ENCODE measurements around the gene STOM.

STOM gene

GRCh38 chr9:121373011-121373729 is 3.1 kb upstream of the STOM start:
- no peak overlapping the region for H3K4me3 ChIP-seq (ENCODE audit: low read length)
- no peaks in the 10 kb centered on the region for H3K9me3 ChIP-seq (replicated peaks; ENCODE audit: insufficient read depth, low read length)
- H3F3A ChIP-seq (ENCODE audit: insufficient read depth, low read length): no peaks in the 10 kb centered on the region
- no peaks in the 10 kb centered on the region for H3K79me2 ChIP-seq (ENCODE audit: low read length)
- H3K27me3 ChIP-seq (replicated peaks; ENCODE audit: insufficient read depth, low read length): peaks cover 6% of the 10 kb centered on the region; the same call in 1 of the 2 replicates
- H3K36me3 ChIP-seq (replicated peaks; ENCODE audit: insufficient read depth, low read length): no peaks in the 10 kb centered on the region
- no peak overlapping the region for H2AFZ ChIP-seq (ENCODE audit: low read length)
- peaks cover 5% of the 10 kb centered on the region for H3K4me1 ChIP-seq (ENCODE audit: low read length)
- no peak overlapping the region for H3K4me2 ChIP-seq (ENCODE audit: low read depth, low read length)
- no peaks in the 10 kb centered on the region for H4K20me1 ChIP-seq (ENCODE audit: insufficient read depth, low read length)
- no peak for DNase-seq
- H3K9ac ChIP-seq (ENCODE audit: low read length): no peak overlapping the region
- no peak overlapping the region for H3K27ac ChIP-seq (ENCODE audit: low read length)
- TF ChIP-seq EZH2phosphoT487 (IDR thresholded peaks at IDR 0.05; ENCODE audit: low read length) (no peak), EZH2 (optimal IDR thresholded peaks at IDR 0.05; ENCODE audit: low read depth, low read length) (no peak), CTCF (IDR thresholded peaks at IDR 0.05; ENCODE audit: low read length) (no peak)
- no peaks in the 10 kb centered on the region for H3K9me2 ChIP-seq (replicated peaks; ENCODE audit: insufficient read depth, low read length)

- no peaks in the 10 kb centered on the region for H3F3A ChIP-seq (ENCODE audit: insufficient read depth, low read length)
- H4K20me1 ChIP-seq (ENCODE audit: insufficient read depth, low read length): no peaks in the 10 kb centered on the region
- H3K79me2 ChIP-seq (ENCODE audit: low read length): no peaks in the 10 kb centered on the region
- TF ChIP-seq EZH2phosphoT487 (IDR thresholded peaks at IDR 0.05; ENCODE audit: low read length): no peak
- TF ChIP-seq EZH2 (optimal IDR thresholded peaks at IDR 0.05; ENCODE audit: low read depth, low read length): no peak
- TF ChIP-seq CTCF (IDR thresholded peaks at IDR 0.05; ENCODE audit: low read length): no peak
- H3K9me2 ChIP-seq (replicated peaks; ENCODE audit: insufficient read depth, low read length): no peaks in the 10 kb centered on the region
- no peak overlapping the region for H3K4me3 ChIP-seq (ENCODE audit: low read length)
- no peak overlapping the region for H3K9ac ChIP-seq (ENCODE audit: low read length)
- peaks cover 5% of the 10 kb centered on the region for H3K4me1 ChIP-seq (ENCODE audit: low read length)
- DNase-seq: no peak
- peaks cover 12% of the 10 kb centered on the region; the same call in 1 of the 2 replicates for H3K27me3 ChIP-seq (replicated peaks; ENCODE audit: insufficient read depth, low read length)
- no peak overlapping the region for H2AFZ ChIP-seq (ENCODE audit: low read length)
- no peaks in the 10 kb centered on the region for H3K9me3 ChIP-seq (replicated peaks; ENCODE audit: insufficient read depth, low read length)
- no peaks in the 10 kb centered on the region for H3K36me3 ChIP-seq (replicated peaks; ENCODE audit: insufficient read depth, low read length)
- no peak overlapping the region for H3K27ac ChIP-seq (ENCODE audit: low read length)
- H3K4me2 ChIP-seq (ENCODE audit: low read depth, low read length): no peak overlapping the region
Observed at GRCh38 chr9:121372239-121373010, 2.4 kb upstream of the STOM start.

GRCh38 chr9:121371495-121372061 is 1.5 kb upstream of the STOM start:
- Histone ChIP-seq H3K9me3 (replicated peaks; ENCODE audit: insufficient read depth, low read length) (no peaks in the 10 kb centered on the region), H3K36me3 (replicated peaks; ENCODE audit: insufficient read depth, low read length) (no peaks in the 10 kb centered on the region), H4K20me1 (ENCODE audit: insufficient read depth, low read length) (no peaks in the 10 kb centered on the region), H3K4me2 (ENCODE audit: low read depth, low read length) (no peak overlapping the region), H3K4me1 (ENCODE audit: low read length) (peaks cover 5% of the 10 kb centered on the region), H3K9me2 (replicated peaks; ENCODE audit: insufficient read depth, low read length) (no peaks in the 10 kb centered on the region), H3K9ac (ENCODE audit: low read length) (no peak overlapping the region), H3K79me2 (ENCODE audit: low read length) (no peaks in the 10 kb centered on the region), H2AFZ (ENCODE audit: low read length) (no peak overlapping the region), H3K27ac (ENCODE audit: low read length) (no peak overlapping the region), H3F3A (ENCODE audit: insufficient read depth, low read length) (no peaks in the 10 kb centered on the region), H3K27me3 (replicated peaks; ENCODE audit: insufficient read depth, low read length) (peaks cover 12% of the 10 kb centered on the region; the same call in 1 of the 2 replicates), H3K4me3 (ENCODE audit: low read length) (no peak overlapping the region)
- DNase-seq: no peak
- TF ChIP-seq EZH2phosphoT487 (IDR thresholded peaks at IDR 0.05; ENCODE audit: low read length) (no peak), EZH2 (optimal IDR thresholded peaks at IDR 0.05; ENCODE audit: low read depth, low read length) (no peak), CTCF (IDR thresholded peaks at IDR 0.05; ENCODE audit: low read length) (no peak)

Data from MM.1S (cell line).